NCI-H524 treated with DMSO at 0.1 percent for 48 hours (cell line): ENCODE measurements around the gene DYNC1I1.

Experiments
- DNase-seq: peaks from one replicate; lab custom pipeline; 2025; lab: John Stamatoyannopoulos, UW

DYNC1I1 gene

DNA sequence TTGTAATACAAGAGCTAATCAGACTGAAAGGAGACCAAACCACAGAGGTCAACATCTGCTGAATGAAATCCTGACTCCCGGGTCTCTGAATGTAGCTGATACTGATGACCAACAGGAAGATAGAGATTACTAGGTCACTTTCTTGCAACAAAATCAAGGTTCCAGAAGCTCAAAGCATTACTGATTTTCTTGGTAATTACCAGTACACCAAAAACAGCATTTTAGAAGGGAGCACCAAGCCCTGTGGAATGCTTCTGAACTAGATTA, 371.8 kb downstream of the DYNC1I1 start:
- DNase-seq: no peak
